ENCODE measurements around the gene GIGYF2. TPM values are rescaled to one million over a fixed set of nuclear protein-coding genes. Genes with fewer than 3 reads are reported as not detected.
A peak's percentile ranks its signal among the peaks of the same experiment; 100 is the strongest.

GIGYF2 gene
- total RNA-seq, 4 donors from 2014 or later, result 69.0 to 208 (median 80.4) TPM

DNA sequence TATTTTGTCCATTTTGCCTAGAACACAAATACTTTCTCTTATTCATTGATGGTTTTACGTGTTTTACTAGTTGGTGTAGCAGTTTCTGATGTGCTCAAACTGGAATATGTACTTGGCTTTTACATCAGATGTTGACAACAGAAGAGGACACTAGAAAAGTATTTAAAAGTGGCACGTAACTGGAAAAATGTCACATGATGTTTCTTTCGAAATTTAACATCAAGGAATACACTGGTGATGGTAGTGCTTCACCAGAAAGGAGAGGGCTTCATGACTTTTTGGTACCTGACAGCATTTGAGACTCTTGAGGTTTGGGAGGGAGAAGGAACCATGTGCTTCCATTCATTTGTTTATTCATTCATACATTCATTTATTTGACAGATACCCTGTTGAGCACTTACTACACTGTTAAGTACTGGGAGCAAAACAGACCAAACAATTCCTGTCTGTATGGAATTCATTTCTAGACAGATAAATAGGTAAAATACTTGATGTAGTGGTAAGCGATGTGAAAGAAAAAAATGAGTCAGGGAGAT, 1.5 kb downstream of the GIGYF2 start:
- peaks cover 41% of the 10 kb centered on the region for H3K4me1 ChIP-seq
- no peak overlapping the region for H3K27ac ChIP-seq
- peaks cover under 1% of the 10 kb centered on the region for H3K36me3 ChIP-seq
- H3K9me3 ChIP-seq, result no peaks in the 10 kb centered on the region
- 44% methylated on average over 4 of the region's 4 CpGs for WGBS
- no peak for TF ChIP-seq EP300 (IDR thresholded peaks at IDR 0.05)
- TF ChIP-seq POLR2AphosphoS5 (IDR thresholded peaks at IDR 0.05), result no peak
- TF ChIP-seq, protein P1, sequence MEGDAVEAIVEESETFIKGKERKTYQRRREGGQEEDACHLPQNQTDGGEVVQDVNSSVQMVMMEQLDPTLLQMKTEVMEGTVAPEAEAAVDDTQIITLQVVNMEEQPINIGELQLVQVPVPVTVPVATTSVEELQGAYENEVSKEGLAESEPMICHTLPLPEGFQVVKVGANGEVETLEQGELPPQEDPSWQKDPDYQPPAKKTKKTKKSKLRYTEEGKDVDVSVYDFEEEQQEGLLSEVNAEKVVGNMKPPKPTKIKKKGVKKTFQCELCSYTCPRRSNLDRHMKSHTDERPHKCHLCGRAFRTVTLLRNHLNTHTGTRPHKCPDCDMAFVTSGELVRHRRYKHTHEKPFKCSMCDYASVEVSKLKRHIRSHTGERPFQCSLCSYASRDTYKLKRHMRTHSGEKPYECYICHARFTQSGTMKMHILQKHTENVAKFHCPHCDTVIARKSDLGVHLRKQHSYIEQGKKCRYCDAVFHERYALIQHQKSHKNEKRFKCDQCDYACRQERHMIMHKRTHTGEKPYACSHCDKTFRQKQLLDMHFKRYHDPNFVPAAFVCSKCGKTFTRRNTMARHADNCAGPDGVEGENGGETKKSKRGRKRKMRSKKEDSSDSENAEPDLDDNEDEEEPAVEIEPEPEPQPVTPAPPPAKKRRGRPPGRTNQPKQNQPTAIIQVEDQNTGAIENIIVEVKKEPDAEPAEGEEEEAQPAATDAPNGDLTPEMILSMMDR (IDR thresholded peaks at IDR 0.05), result no peak
- no peak for TF ChIP-seq POLR2A (IDR thresholded peaks at IDR 0.05)
- H3K4me3 ChIP-seq, result peak overlapping the region; percentile 92
- DNase-seq (ENCODE audit: low spot score in 2 of 2), result no peak
- H3K27me3 ChIP-seq, result no peaks in the 10 kb centered on the region

DNA sequence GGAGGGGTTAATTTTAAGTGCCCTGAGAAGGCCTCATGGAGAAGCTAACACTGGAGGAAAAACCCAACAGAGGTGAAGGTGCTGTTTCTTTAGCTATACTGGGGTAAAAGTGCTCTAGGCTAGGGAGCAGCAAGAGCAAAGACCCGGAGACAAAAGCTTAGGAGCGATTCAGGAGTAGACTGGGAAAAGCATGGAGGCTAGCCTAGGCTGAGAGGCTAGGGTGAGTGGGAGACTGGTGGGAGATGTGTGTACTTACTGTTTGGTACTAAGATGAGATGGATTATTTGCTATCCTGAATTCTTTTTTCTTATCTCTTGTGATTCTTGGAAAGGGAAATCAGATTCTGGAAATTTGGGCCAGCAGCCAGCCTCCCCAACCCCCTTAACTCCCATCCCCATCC, 2.0 kb downstream of the GIGYF2 start:
- Histone ChIP-seq H3K27me3 (no peaks in the 10 kb centered on the region), H3K9me3 (no peaks in the 10 kb centered on the region), H3K36me3 (peaks cover 3% of the 10 kb centered on the region), H3K4me3 (no peak overlapping the region), H3K4me1 (peaks cover 43% of the 10 kb centered on the region), H3K27ac (no peak overlapping the region)
- TF ChIP-seq POLR2A (IDR thresholded peaks at IDR 0.05), result no peak
- no peak for TF ChIP-seq POLR2AphosphoS5 (IDR thresholded peaks at IDR 0.05)
- TF ChIP-seq, protein P1 (IDR thresholded peaks at IDR 0.05), result no peak
- TF ChIP-seq EP300 (IDR thresholded peaks at IDR 0.05), result no peak
- WGBS, result 59% methylated on average over 2 of the region's 2 CpGs
- DNase-seq (ENCODE audit: low spot score in 2 of 2), result no peak

DNA sequence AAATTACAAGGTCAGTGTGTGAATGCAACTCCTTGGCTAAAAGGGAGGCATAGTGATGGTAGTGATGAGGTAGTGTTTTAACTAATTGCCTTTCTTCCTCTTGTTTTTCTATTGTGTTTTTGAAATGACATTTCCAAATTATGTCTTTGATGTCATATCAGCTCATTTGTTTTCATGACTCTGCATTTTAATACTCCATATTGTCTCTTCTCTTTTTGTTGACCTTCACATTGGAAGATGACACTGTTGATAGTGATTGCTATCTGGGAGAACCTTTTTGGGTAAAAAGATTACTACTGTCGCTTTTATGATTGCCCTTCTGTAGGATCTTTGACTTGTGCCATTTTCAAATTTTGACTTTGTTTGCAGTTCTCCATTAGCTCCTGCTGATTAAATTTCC, 3.0 kb downstream of the GIGYF2 start:
- no peaks in the 10 kb centered on the region for H3K27me3 ChIP-seq
- no peak for TF ChIP-seq POLR2AphosphoS5 (IDR thresholded peaks at IDR 0.05)
- TF ChIP-seq, protein P1 (IDR thresholded peaks at IDR 0.05), result no peak
- no peak for TF ChIP-seq EP300 (IDR thresholded peaks at IDR 0.05)
- no peak for TF ChIP-seq POLR2A (IDR thresholded peaks at IDR 0.05)
- H3K36me3 ChIP-seq, result peaks cover 9% of the 10 kb centered on the region
- peaks cover 43% of the 10 kb centered on the region for H3K4me1 ChIP-seq
- H3K27ac ChIP-seq, result no peak overlapping the region
- H3K4me3 ChIP-seq, result no peak overlapping the region
- no peaks in the 10 kb centered on the region for H3K9me3 ChIP-seq
- DNase-seq (ENCODE audit: low spot score in 2 of 2), result no peak
- 91% methylated on average over 1 of the region's 1 CpG for WGBS

DNA sequence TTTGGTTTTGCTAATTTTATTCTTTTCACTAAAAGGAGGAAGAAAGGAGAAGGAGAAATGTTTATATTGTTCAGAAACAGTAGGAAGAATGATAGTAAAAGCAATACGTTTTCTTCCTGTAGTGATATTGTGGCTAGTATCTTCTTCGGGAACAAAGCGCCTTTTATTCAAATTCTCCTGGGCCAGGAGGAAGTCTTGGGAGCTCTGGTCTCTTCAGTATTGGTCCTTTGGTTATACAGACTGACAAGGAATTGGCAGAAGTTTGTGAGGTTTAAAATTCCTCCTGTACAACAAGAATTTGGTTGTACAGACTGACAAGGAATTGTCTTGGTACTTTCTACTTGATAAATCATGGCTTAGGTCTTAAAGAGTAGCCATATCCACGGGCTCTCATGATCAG, 9.9 kb downstream of the GIGYF2 start:
- H3K9me3 ChIP-seq, result no peaks in the 10 kb centered on the region
- no peak for TF ChIP-seq POLR2AphosphoS5 (IDR thresholded peaks at IDR 0.05)
- TF ChIP-seq POLR2A (IDR thresholded peaks at IDR 0.05), result no peak
- no peak for TF ChIP-seq EP300 (IDR thresholded peaks at IDR 0.05)
- TF ChIP-seq, protein P1 (IDR thresholded peaks at IDR 0.05), result no peak
- H3K4me1 ChIP-seq, result peaks cover 5% of the 10 kb centered on the region
- H3K36me3 ChIP-seq, result peaks cover 46% of the 10 kb centered on the region
- WGBS, result 88% methylated on average over 4 of the region's 4 CpGs
- DNase-seq (ENCODE audit: low spot score in 2 of 2), result no peak
- no peak overlapping the region for H3K27ac ChIP-seq
- no peak overlapping the region for H3K4me3 ChIP-seq
- H3K27me3 ChIP-seq, result no peaks in the 10 kb centered on the region

DNA sequence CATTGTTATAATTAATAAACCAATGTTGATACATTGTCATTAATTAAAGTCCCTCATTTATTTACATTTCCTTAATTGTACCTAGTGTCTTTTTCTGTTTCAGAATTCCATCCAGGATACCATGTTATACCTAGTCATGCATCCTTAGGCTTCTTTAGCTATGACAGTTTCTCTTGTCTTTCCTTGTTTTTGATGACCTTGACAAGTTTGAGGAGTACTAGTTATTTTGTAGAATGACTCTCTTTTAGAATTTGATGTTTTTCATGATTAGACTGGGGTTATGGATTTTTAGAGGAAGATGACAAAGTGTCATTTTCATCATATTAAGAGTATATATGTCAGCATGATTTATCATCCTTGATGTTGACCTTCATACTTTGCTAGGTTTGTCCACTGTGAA, 16.4 kb downstream of the GIGYF2 start:
- no peak for DNase-seq (ENCODE audit: low spot score in 2 of 2)
- H3K27me3 ChIP-seq, result no peaks in the 10 kb centered on the region
- no peak overlapping the region for H3K4me3 ChIP-seq
- TF ChIP-seq POLR2A (IDR thresholded peaks at IDR 0.05) (no peak), EP300 (IDR thresholded peaks at IDR 0.05) (no peak), POLR2AphosphoS5 (IDR thresholded peaks at IDR 0.05) (no peak)
- TF ChIP-seq, protein P1 (IDR thresholded peaks at IDR 0.05), result no peak
- H3K9me3 ChIP-seq, result no peaks in the 10 kb centered on the region
- H3K27ac ChIP-seq, result no peak overlapping the region
- peaks cover 21% of the 10 kb centered on the region for H3K36me3 ChIP-seq
- H3K4me1 ChIP-seq, result peaks cover 2% of the 10 kb centered on the region
